Right cardiac atrium (tissue), 5 donors: ENCODE data around the gene SMIM31. TPM values are rescaled to one million over a fixed set of nuclear protein-coding genes. Genes with fewer than 3 reads are reported as not detected.

Source experiments
- ATAC-seq, 2 donors: fragments of 200-7000 bp; cut with Tn5 transposase; one replicate each; pipeline versions ENCODE4 v1.8.0 to v1.9.1; 2020; ENCODE audit warnings: moderate library complexity in 2 of 2, mild to moderate bottlenecking in 1 of 2
- DNase-seq, 3 donors: peaks; one replicate each; pipeline ENCODE4 v3.0.0-alpha.2; 2020
- H3K27ac ChIP-seq: one replicate; pipeline ENCODE4 v1.5.1; 2013; ENCODE audit warnings: mild to moderate bottlenecking, low read length, control low read depth, moderate library complexity
- H3K27me3 ChIP-seq: one replicate; pipeline ENCODE4 v1.6.1; 2013; ENCODE audit not compliant: control insufficient read depth, insufficient read depth
- H3K4me1 ChIP-seq: one replicate; pipeline ENCODE4 v1.6.1; 2013; ENCODE audit warnings: low read length; ENCODE audit not compliant: control insufficient read depth, insufficient read depth
- H3K4me3 ChIP-seq: one replicate; pipeline ENCODE4 v1.5.1; 2013; ENCODE audit warnings: low read length, control low read depth
- H3K9me3 ChIP-seq: one replicate; pipeline ENCODE4 v1.6.1; 2013; ENCODE audit warnings: low read length; ENCODE audit not compliant: control insufficient read depth
- WGBS: extraction: QIAGEN DNeasy Blood & Tissue Kit; methylation state at CpG from one replicate; pipeline ENCODE4 v1.1.7; 2013; 5-methylcytosine and 5-hydroxymethylcytosine counted together
- intact Hi-C, 4 donors: fragments of 100-400 bp; cut with DNase I; formaldehyde crosslinking; loops; one replicate each; pipeline versions ENCODE4 v1.11.0 to v1.14.0; 2022 to 2023
- polyA plus RNA-seq: library from polyadenylated mRNA; stranded (reverse); fragments of 200-250 nt; gene quantifications from one replicate; pipeline ENCODE4 v1.2.3, GENCODE V29; 2013
- total RNA-seq, 4 donors: library from RNA; stranded (reverse); fragmentation: NEBNext Ultra II Directional; extraction: Animal tissue kit (Norgen Biotek cat#: 25700); gene quantifications; one replicate each; pipeline ENCODE4 v1.2.1, GENCODE V29; 2021
- donor health status: healthy with polysubstance abuse.
- donor health status: DM: no; HTN: yes; CAD: no.
- donor health status: DM: no; HTN: no; CAD: no.
- donor health status: DM: no; HTN: yes; CAD: no; lungs with severe emphysema.
- donor health status: DM: yes; HTN: yes; CAD: no.

SMIM31 gene
- total and polyA plus RNA-seq, 5 donors = not detected

GRCh38 chr4:164761241-164761640, 7.3 kb downstream of the SMIM31 start:
- no peak for ATAC-seq
- Histone ChIP-seq H3K9me3 (no peaks in the 10 kb centered on the region), H3K27ac (no peak overlapping the region), H3K27me3 (no peaks in the 10 kb centered on the region), H3K4me1 (no peaks in the 10 kb centered on the region), H3K4me3 (no peak overlapping the region)
- WGBS = 77% methylated on average over 1 of the region's 1 CpG
- intact Hi-C loops = no loop called here
- DNase-seq = no peak

DNA sequence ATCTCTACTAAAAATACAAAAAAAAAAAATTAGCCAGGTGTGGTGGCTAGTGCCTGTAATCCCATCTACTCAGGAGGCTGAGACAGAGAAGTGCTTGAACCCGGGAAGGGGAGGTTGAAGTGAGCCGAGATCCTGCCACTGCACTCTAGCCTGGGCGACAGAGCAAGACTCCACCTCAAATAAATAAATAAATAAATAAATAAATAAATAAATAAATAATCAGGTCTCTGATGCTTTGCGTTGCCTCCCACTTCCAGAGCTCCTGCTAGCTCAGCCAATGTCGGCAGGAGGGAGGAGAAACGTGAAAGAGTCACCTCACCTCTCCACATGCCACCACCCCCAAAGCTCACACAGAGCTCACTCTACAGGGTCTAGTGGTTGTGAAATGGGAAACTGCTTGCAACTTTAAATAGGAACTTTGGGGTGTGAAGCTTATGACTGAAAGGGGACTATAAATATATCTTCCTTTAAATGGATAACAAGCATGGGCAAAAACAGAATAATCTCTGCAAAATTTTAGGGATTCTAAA, 7.9 kb downstream of the SMIM31 start:
- H3K9me3 ChIP-seq = no peaks in the 10 kb centered on the region
- no peaks in the 10 kb centered on the region for H3K4me1 ChIP-seq
- 90% methylated on average over 6 of the region's 6 CpGs for WGBS
- H3K27me3 ChIP-seq = no peaks in the 10 kb centered on the region
- H3K4me3 ChIP-seq = no peak overlapping the region
- no peak for ATAC-seq
- intact Hi-C loops = no loop called here
- DNase-seq = no peak
- no peak overlapping the region for H3K27ac ChIP-seq

- ATAC-seq = no peak
- WGBS = 84% methylated on average over 3 of the region's 3 CpGs
Measured at GRCh38 chr4:164765096-164765495, 11.2 kb downstream of the SMIM31 start.

GRCh38 chr4:164765833-164766232, 11.9 kb downstream of the SMIM31 start:
- no peak for ATAC-seq
- DNase-seq = no peak
- 54% methylated on average over 5 of the region's 5 CpGs for WGBS

More at GRCh38 chr4:164765096-164765495, 11.2 kb downstream of the SMIM31 start:
- no peaks in the 10 kb centered on the region for H3K9me3 ChIP-seq
- H3K27ac ChIP-seq = no peak overlapping the region
- H3K27me3 ChIP-seq = no peaks in the 10 kb centered on the region
- no peak overlapping the region for H3K4me3 ChIP-seq
- H3K4me1 ChIP-seq = no peaks in the 10 kb centered on the region
- DNase-seq = no peak
- intact Hi-C loops = no loop called here

DNA sequence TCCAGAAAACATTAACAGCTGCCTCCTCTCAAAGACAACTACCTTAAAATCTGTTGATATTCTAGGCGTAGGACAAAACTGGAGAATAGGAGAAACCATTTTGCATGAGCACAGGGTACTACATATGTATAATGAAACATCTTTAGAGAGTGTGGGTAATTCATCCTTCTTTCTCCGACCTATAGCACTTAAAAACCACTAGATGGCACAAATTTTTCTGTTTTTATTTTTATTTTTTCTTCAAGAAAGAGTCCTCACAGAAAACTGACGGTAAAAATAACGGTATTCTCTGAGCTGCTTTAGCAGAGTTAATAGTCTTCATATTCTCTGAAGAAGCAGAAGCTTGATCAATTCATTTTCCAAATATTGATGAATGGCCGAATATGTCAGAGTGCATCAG, 14.6 kb downstream of the SMIM31 start:
- WGBS = 36% methylated on average over 5 of the region's 5 CpGs
- Histone ChIP-seq H3K27me3 (no peaks in the 10 kb centered on the region), H3K4me1 (no peaks in the 10 kb centered on the region), H3K4me3 (no peak overlapping the region), H3K9me3 (no peaks in the 10 kb centered on the region), H3K27ac (no peak overlapping the region)
- intact Hi-C loops = no loop called here
- no peak for DNase-seq
- ATAC-seq = no peak

More at GRCh38 chr4:164765833-164766232, 11.9 kb downstream of the SMIM31 start:
- no peak overlapping the region for H3K27ac ChIP-seq
- no peaks in the 10 kb centered on the region for H3K9me3 ChIP-seq
- H3K27me3 ChIP-seq = no peaks in the 10 kb centered on the region
- H3K4me1 ChIP-seq = no peaks in the 10 kb centered on the region
- intact Hi-C loops = no loop called here
- H3K4me3 ChIP-seq = no peak overlapping the region

GRCh38 chr4:164770010-164770724, 16.2 kb downstream of the SMIM31 start:
- ATAC-seq (no peak), DNase-seq (no peak)
- H3K27ac ChIP-seq = no peak overlapping the region
- WGBS = 73% methylated on average over 4 of the region's 4 CpGs
- no peaks in the 10 kb centered on the region for H3K9me3 ChIP-seq
- intact Hi-C loops = loop anchor here in 1 of 4 donors (10.0 kb wide), 1 partner anchor 325 kb away; no protein-coding TSS in a partner anchor
- H3K4me3 ChIP-seq = no peak overlapping the region
- no peaks in the 10 kb centered on the region for H3K27me3 ChIP-seq
- no peaks in the 10 kb centered on the region for H3K4me1 ChIP-seq

DNA sequence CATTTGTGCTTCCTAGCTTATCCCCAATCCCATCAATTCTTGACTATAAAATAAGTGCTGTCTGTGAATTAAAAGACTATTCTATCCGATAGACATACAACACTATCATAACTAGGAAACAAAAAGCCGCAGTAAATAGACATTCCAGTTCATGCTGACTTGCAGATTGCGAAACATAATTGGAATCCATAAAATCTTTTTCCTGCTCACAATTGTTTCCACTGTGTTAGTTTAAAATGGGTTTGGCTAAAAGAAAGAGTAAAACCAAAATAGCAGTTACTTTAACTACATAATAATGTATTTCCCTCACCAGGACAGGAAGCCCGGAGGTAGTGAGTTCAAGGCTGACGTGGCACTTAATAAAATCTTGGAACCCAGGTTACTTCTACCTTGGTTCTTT, 17.2 kb downstream of the SMIM31 start:
- Histone ChIP-seq H3K27me3 (no peaks in the 10 kb centered on the region), H3K4me3 (no peak overlapping the region), H3K9me3 (no peaks in the 10 kb centered on the region), H3K4me1 (no peaks in the 10 kb centered on the region), H3K27ac (no peak overlapping the region)
- ATAC-seq (no peak), DNase-seq (no peak)
- WGBS = 86% methylated on average over 5 of the region's 5 CpGs
- intact Hi-C loops = loop anchor here in 1 of 4 donors (10.0 kb wide), 1 partner anchor 324 kb away; no protein-coding TSS in a partner anchor

- Histone ChIP-seq H3K27me3 (no peaks in the 10 kb centered on the region), H3K4me3 (no peak overlapping the region), H3K27ac (no peak overlapping the region), H3K9me3 (no peaks in the 10 kb centered on the region), H3K4me1 (no peaks in the 10 kb centered on the region)
- intact Hi-C loops = loop anchor here in 1 of 4 donors (10.0 kb wide), 1 partner anchor 323 kb away; no protein-coding TSS in a partner anchor
- no peak for DNase-seq
- ATAC-seq = no peak
- WGBS = 70% methylated on average over 7 of the region's 7 CpGs
Measured at GRCh38 chr4:164772076-164772475, 18.1 kb downstream of the SMIM31 start.

DNA sequence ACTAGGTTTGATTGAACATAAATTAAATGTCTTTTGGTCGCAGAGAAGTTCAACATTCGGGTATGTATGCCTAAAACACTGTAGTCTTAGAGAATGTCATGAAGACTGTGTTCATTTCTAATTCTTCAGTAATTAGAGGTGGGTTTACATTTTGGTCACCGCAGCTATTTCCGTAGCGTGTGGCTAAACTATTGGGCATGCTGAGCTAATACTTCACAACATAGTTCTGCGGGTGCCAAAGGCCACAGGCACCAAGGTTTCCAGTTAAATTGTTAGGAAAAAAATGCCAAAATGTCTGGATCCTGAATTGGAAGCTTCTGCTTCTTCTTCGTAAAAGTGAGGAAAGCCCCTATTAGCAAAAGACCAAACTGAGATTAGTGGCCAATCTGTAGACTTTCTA, 25.1 kb downstream of the SMIM31 start:
- H3K4me3 ChIP-seq = no peak overlapping the region
- no peaks in the 10 kb centered on the region for H3K4me1 ChIP-seq
- H3K27me3 ChIP-seq = no peaks in the 10 kb centered on the region
- intact Hi-C loops = loop anchor here in 1 of 4 donors (10.0 kb wide), 1 partner anchor 316 kb away; no protein-coding TSS in a partner anchor
- no peaks in the 10 kb centered on the region for H3K9me3 ChIP-seq
- DNase-seq = no peak
- WGBS = 89% methylated on average over 7 of the region's 7 CpGs
- H3K27ac ChIP-seq = no peak overlapping the region
- ATAC-seq = no peak

DNA sequence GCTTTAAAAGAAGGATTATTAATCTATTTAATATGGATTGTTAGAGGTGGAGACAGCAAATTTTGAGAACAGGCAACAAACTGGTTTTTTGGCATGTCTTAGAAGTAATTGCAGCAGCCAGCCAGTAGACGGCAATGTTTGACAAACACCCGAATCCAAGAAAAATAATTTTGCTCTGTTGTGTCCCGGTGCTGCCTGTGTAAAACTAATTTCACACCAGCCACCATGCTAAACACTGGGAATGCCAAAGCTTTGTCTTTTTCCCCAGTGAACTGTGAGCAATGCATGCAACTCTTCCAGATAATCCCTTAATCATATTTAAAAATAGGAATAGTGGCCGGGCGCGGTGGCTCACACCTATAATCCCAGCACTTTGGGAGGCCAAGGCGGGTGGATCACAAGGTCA, 25.9 kb downstream of the SMIM31 start:
- intact Hi-C loops = loop anchor here in 2 of 4 donors (10.0 kb wide), 1 partner anchor 315 kb away; no protein-coding TSS in a partner anchor

DNA sequence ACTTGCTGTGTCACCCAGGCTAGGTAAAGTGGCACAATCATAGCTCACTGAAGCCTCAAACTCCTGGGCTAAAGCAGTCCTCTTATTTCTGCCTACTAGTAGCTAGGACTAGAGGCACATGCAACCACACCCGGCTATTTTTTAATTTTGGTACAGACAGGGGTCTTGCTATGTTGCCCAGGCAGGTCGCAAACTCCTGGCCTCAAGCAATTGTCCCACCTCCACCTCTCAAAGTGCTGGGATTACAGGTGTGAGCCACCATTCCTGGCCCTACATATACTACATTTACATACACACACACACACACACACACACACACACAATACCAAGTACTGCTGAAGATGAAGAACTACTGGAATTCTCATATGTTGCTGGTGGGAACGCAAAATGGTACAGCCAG, 26.9 kb downstream of the SMIM31 start:
- DNase-seq (no peak), ATAC-seq (no peak)
- 87% methylated on average over 3 of the region's 3 CpGs for WGBS
- Histone ChIP-seq H3K27me3 (no peaks in the 10 kb centered on the region), H3K27ac (no peak overlapping the region), H3K4me1 (no peaks in the 10 kb centered on the region), H3K4me3 (no peak overlapping the region), H3K9me3 (no peaks in the 10 kb centered on the region)
- intact Hi-C loops = loop anchor here in 1 of 4 donors (10.0 kb wide), 1 partner anchor 314 kb away; no protein-coding TSS in a partner anchor

More for the DNA sequence above, 25.9 kb downstream of the SMIM31 start:
- Histone ChIP-seq H3K27me3 (no peaks in the 10 kb centered on the region), H3K4me3 (no peak overlapping the region), H3K27ac (no peak overlapping the region), H3K4me1 (no peaks in the 10 kb centered on the region), H3K9me3 (no peaks in the 10 kb centered on the region)
- DNase-seq (no peak), ATAC-seq (no peak)
- 54% methylated on average over 7 of the region's 7 CpGs for WGBS
